GM21381 (cell line): ENCODE results near the gene SCGN.
"Not testable (repeated sequence)": the region's sequence is repeated elsewhere in the genome, so short reads cannot be mapped to it uniquely, and the experiment has no call there.

Experiments used
- ATAC-seq: cut with Tn5 transposase; IDR thresholded peaks from one replicate; pipeline ENCODE4 v1.9.1; 2021; ENCODE audit warnings: mild to moderate bottlenecking, moderate library complexity; ENCODE audit not compliant: unreplicated experiment

SCGN gene

DNA sequence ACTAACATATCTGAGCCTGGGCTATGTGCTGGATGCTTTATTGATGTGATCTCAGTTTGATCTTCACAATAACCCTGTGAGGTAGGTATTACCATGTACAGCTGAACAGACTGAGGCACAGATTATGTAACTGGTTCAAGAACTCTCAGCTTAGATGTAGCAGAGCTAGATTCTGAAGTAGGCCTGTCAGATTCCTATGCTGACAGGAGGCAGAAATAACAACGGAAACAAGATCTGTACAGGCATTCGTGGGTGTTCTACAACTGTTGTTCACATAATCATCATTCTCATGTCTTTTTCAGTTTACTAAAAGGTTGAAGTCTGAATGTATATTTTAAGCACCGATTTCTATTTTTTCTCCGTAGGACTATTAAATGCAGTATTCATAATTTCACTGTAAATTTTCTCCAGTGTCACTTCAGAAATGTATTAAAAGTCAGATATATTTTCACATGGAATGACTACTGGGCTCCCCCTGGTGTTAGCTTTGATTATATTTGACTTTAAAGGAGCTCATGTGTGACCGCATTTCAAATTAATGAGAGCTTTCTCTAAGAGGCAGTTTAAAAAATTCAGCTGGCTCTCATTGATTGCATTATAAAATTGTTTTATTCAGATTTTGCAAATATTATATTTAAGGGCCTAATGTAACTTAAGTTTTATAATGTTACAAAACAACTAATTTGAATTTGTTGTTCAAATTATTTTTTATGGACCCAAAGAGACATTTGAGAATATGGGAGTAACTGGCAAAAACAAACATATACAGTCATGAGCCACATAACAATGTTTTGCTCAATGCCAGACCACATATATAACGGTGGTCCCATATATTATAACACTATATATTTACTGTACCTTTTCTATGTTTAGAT is 66.1 kb downstream of the SCGN start:
- no peak for ATAC-seq

DNA sequence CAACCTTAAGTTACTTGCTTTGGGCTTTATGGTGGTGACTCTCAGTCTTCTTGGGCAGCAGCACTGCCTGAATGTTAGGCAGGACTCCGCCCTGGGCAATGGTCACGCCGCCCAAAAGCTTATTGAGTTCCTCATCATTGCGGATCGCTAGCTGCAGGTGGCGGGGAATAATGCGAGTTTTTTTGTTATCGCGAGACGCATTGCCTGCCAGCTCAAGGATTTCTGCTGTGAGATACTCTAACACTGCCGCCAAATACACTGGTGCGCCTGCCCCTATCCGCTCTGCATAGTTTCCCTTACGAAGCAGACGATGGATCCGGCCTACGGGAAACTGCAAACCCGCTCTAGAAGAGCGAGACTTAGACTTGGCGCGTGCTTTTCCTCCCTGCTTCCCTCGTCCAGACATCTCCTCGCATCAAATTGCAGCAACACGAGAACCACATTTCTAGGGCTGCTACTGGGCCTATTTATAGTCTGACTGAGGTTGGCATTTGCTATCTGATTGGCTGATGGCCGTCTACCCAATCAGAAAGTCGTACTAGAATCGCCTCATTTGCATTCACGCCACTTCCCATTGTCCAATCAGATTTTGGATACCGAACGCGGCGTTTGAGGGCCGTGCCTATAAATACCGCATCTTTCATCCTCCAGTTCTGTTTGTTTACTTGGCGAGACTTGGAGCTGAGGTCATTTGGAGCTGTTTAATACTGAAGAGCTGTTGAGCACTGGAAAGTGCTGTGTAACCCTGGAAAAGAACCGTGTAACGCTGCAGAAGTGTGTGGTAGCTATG is 74.3 kb downstream of the SCGN start:
- ATAC-seq = no peak

DNA sequence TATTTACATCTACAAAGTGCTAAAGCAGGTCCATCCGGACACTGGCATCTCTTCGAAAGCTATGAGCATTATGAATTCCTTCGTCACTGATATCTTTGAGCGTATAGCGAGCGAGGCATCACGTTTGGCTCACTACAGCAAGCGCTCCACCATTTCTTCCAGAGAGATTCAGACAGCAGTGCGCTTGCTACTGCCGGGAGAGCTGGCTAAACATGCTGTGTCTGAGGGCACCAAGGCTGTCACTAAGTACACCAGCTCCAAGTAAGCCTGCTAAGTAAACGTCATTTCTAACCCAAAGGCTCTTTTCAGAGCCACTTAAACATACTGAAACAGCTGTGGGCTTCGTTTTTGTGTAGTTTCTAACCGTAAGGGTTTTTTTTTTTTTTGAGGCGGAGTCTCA is 75.0 kb downstream of the SCGN start:
- ATAC-seq = no peak

DNA sequence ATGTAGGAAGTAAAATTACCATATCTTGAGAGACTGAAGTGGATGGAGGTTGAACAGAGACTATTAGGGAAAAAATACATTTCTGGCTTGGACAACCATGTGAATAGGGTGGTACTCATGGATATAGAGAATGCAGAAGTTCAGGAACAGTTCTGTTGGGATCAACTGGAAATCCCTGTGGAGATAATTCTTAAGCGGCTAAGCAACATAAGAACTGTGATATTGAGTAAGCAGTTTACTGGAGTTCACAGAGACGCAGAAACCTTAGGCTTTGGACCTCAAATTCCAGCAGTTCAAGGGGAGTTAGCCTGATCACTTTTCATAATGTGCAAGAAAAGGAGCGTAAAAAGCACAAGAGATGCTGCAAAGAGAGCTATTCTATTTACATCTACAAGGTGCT is 78.9 kb downstream of the SCGN start:
- no peak for ATAC-seq

DNA sequence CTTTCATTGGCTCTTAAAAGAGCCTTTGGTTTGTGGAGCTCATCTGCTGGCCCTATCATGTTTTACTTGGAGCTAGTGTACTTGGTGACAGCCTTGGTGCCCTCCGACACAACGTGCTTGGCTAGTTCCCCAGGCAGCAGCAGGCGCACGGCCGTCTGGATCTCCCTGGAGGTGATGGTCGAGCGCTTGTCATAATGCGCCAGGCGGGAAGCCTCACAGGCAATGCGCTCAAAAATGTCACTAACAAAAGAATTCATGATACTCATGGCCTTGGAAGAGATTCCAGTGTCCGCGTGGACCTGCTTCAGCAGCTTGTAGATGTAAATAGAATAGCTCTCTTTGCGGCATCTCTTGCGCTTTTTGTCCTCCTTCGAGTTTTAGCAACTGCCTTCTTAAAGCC is 79.7 kb downstream of the SCGN start:
- ATAC-seq = no peak

DNA sequence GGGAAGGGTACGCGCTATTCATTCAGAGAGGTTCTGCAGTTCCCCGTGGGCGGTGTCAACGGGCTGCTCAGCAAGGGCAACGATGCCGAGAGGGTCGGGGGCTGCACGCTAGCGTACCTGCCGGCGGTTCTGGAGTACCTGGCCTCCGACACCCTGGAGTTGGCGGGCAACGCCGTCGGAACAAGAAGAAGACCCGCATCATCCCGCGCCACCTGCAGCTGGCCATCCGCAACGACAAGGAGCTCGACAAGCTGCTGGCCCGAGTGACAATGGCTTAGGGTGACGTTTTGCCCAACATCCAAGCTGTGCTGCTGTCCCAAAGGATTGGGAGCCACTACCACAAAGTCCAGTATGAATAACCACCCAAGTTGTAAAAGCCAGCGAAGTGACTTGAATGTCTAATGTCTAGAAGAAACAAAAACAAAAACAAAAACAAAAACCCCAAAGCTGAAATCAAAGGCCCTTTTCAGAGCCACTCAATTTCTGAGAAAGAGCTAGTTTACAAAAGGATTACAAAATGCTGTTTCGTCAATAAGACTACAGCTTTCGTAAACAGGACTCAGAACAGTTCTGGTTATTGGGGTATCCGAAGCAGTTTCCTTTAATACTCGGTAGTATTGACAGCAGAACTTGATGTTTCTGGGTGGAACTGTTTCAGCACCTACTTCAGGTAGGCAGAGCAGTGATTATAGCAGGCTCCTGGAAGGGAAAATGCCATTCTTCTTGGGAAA is 80.6 kb downstream of the SCGN start:
- no peak for ATAC-seq

DNA sequence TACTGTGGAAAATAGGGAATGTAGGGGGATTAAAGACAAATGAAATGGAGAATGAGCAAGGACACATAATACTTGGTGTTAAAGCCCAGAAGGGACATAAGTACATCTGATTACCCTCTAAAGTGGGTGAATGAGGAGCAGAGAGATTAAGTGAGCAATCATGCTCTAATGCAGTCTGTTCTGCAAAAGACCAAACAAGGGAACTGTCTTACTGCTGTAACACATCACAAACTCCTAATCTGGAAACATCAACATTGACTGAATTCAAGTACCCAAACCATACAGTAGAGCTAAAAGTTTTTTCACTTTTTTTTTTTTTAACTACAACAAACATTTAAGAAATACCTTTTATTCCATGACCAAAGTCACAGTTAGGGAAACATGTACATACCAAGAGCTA is 83.2 kb downstream of the SCGN start:
- ATAC-seq = no peak

DNA sequence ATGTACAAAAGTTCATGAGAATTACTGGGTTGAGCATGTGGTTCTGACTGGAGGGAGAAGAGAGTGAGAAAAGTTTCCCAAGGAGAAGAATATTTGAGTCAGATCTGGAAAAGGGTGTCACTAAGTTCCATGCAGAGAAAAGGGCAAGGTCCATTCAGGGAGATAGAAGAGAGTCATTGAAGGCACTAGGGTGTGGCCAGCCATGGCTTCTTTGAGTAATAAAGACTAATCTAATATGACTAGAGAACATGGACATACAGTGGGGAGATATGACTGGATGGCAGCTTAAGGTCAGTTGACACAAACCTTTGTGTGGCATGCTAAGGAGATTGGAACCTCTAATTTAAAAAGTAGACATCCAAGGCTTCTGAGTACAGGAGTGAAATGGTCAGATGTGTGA is 91.9 kb downstream of the SCGN start:
- ATAC-seq = no peak

DNA sequence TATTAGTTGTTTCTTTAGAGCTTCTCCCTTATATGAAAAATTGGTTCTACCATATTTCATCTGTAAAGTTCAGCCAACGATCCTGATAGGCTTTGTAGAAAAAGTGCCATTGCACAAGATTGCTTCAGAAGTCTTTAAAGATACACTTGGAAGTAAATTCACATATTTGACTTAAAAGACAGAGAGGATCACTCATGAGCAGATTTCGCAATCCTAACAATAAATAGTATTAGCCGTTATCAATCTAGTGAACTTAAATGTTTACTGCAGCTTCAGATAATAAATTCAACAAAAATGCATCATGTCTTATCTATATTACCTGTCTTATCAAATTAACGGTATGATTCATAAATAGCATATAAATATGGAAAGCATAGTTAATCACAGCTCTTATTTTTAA is 93.8 kb downstream of the SCGN start:
- no peak for ATAC-seq

DNA sequence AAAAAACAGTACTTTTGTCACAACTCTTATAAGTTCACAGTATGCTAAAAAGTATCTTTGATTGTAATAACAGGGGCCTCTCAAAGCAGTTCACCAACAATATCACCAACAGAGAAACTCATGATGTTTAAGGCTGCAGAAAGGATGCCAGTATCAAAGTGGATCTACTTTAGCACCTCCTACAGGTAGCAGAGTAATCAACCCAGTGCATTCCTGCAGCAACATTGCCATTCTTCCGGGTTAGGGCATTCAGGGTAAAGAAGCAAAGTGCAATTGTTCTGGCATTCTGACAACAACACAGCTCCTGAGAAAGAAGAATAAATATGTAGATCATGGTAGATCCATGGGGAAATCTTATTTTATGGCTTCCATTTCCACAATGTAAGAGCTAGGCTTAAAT is 95.0 kb downstream of the SCGN start:
- no peak for ATAC-seq

DNA sequence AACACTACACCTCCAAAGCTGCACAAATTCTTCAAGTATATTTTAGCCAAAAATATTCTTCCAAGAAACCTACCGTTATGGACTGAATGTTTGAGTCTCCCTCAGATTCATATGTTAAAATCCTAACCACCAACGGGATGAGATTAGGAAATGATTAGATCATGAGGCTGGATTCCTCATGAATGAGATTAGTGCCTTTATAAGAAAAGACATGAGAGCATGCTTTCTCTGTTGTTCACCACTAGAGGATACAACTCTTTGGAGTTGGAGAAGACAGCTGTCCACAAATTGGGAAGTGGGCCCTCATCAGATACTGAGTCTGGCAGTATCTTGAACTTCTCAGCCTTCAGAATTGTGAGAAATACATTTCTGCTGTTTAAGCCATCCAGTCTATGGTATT is 95.5 kb downstream of the SCGN start:
- ATAC-seq = no peak

DNA sequence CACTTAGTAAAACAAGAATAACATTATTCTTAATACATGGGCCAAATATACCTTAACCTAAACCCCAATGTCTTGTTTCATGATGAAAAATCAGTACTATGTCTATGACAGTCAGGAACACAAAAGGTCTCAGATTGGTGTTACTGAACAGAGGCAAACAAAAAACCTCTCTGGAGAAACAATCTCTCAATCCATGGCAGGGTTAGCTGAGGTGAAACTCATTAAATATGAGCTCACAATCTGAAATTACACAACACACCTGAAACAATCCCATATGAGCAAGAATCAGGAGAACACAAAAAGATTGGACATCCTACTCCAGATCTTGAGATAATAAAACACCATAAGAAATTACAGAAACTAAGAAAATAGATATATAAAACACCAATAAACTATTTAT is 96.0 kb downstream of the SCGN start:
- ATAC-seq = no peak

DNA sequence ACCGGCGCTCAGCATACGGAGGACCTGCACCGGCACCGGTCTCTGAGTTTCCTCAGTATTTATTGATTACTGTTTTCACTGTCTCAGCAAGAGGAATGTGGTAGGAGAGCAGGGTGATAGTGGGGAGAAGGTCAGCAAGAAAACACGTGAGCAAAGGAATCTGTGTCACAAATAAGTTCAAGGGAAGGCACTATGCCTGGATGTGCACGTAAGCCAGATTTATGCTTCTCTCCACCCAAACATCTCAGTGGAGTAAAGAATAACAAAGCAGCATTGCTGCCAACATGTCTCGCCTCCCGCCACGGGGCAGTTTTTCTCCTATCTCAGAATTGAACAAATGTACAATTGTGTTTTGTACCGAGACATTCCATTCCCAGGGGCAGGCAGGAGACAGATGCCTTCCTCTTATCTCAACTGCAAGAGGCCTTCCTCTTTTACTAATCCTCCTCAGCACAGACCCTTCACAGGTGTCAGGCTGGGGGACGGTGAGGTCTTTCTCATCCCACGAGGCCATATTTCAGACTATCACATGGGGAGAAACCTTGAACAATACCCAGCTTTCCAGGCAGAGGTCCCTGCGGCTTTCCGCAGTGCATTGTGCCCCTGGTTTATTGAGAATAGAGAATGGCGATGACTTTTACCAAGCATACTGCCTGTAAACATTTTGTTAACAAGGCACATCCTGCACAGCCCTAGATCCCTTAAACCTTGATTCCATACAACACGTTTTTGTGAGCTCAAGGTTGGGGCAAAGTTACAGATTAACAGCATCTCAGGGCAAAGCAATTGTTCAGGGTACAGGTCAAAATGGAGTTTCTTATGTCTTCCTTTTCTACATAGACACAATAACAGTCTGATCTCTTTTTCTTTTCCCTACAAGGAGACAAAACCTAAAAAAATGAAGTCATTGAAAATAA is 96.8 kb downstream of the SCGN start:
- not testable (repeated sequence) for ATAC-seq

DNA sequence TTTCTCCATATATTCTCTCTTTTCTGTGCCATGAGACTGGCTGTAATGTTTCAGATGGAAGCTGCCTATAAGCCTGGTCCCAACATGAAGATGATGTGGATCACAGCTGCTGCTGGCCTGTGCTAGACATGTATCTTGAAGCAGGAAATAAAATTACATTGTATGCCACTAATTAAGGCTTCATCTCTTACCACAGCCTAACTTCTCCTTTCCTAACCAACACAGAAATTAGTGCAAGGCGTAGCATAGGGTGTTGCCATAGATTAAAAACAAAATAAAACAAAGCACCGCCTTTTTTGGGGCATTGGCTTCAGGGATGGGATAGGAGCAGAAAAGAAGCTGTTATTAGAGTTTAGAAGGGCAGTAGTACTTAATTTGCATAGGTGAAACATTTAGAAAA is 97.8 kb downstream of the SCGN start:
- ATAC-seq = no peak

DNA sequence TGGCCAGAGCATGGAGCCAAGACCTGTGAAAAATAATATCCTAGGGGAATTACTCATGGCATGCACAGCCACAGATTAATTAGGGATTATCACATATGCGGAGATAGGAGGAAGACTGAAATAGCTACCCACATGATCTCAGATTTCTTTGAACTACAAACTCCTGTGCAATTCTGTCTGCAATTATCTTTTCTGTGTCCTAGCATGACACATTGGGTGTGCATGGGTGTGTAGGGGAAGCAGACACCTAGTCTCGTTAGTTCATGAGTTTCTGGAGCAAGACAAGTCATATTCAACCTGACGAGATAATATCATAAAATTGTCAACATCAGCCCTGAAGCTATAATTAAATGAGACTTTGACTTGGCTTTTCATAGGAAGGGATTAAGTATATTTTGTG is 98.9 kb downstream of the SCGN start:
- ATAC-seq = no peak
